NB4 (cell line): ENCODE measurements around the gene PTGIS.

Experiments used
- DNase-seq: peaks from one replicate; pipeline ENCODE4 v3.0.0; 2010; ENCODE audit warnings: low read depth
- H3K4me3 ChIP-seq: one replicate; pipeline ENCODE4 v1.5.1; 2011; ENCODE audit warnings: mild to moderate bottlenecking, low read depth, low read length, moderate library complexity
- MAX ChIP-seq: IDR thresholded peaks from 2 replicates; pipeline ENCODE4 v1.6.1; 2011; ENCODE audit warnings: low read depth, low read length
- MYC ChIP-seq: IDR thresholded peaks from 2 replicates; pipeline ENCODE4 v1.6.1; 2011; ENCODE audit warnings: low read depth, low read length
- POLR2A ChIP-seq: IDR thresholded peaks from 2 replicates; pipeline ENCODE4 v1.6.1; 2011; ENCODE audit warnings: mild to moderate bottlenecking; ENCODE audit not compliant: insufficient read length; ENCODE audit errors: extremely low read depth
- TF ChIP-seq, protein P1 (sequence below): IDR thresholded peaks from one replicate; pipeline ENCODE4 v1.5.1; 2012; ENCODE audit warnings: low read depth, low read length

The PTGIS gene

DNA sequence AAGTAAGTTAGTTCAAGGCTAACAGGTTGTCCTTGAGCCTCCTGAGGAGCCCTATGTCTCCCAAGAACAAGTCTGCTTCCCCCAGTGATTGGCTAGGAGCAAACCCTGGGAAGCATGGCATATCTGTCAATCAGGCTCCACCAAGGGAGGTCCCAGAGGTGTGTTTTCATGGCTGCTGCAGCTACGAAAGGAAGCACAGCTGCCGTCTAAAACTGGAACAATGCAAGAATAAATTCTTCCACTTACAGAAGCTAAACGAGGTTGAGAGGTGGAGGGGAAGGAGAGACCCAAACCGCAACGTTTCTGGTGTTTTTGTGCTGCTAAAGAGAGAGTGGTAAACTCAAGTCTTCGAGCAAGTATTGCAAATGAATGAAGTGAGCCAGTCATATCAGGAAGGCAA, 4.9 kb upstream of the PTGIS start:
- DNase-seq: no peak
- TF ChIP-seq MYC: no peak
- no peak for TF ChIP-seq MAX
- TF ChIP-seq, protein P1, sequence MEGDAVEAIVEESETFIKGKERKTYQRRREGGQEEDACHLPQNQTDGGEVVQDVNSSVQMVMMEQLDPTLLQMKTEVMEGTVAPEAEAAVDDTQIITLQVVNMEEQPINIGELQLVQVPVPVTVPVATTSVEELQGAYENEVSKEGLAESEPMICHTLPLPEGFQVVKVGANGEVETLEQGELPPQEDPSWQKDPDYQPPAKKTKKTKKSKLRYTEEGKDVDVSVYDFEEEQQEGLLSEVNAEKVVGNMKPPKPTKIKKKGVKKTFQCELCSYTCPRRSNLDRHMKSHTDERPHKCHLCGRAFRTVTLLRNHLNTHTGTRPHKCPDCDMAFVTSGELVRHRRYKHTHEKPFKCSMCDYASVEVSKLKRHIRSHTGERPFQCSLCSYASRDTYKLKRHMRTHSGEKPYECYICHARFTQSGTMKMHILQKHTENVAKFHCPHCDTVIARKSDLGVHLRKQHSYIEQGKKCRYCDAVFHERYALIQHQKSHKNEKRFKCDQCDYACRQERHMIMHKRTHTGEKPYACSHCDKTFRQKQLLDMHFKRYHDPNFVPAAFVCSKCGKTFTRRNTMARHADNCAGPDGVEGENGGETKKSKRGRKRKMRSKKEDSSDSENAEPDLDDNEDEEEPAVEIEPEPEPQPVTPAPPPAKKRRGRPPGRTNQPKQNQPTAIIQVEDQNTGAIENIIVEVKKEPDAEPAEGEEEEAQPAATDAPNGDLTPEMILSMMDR: no peak
- no peak for TF ChIP-seq POLR2A

GRCh38 chr20:49571553-49571835, 3.6 kb upstream of the PTGIS start:
- DNase-seq: no peak
- TF ChIP-seq, protein P1: no peak
- TF ChIP-seq MYC: no peak
- no peak for TF ChIP-seq POLR2A
- no peak for TF ChIP-seq MAX
- H3K4me3 ChIP-seq: no peak overlapping the region

More for the DNA sequence above, 4.9 kb upstream of the PTGIS start:
- no peak overlapping the region for H3K4me3 ChIP-seq

DNA sequence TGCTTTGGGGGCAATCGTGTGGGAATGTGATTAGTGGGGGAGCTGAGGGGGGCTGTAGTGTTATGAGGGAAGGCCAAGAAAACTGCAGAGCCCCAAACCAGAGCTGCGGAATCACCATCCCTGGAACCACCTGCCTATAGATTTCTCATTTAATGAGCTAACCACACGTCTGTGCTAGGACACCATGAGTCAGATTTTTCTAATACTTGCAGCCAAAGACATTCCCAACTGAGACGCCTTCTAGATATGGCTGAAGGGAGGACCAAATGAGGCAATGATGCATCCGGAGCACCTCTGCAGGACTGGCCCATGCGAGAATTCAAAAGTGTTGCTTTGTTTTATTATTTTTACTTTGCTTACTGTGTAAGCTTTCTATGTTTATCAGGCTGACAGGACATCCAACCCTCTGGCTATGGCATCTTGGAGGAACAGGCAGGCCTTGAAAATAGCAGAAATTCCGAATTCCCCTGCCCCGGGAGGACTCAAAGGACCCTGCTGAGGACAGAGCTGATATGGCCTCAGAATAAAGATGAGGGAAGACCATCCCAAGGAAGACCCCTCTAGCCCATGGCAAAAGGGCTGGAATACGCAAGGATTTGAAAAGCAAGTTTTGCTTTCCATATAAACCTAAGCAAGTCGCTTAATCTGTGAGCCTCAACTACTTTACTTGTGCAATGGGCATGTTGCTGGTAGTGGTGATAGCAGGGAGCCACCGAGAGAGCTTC, 3.1 kb upstream of the PTGIS start:
- no peak for TF ChIP-seq POLR2A
- TF ChIP-seq, protein P1: no peak
- TF ChIP-seq MYC: no peak
- TF ChIP-seq MAX: no peak
- no peak overlapping the region for H3K4me3 ChIP-seq
- no peak for DNase-seq

- H3K4me3 ChIP-seq: no peak overlapping the region
- DNase-seq: no peak
- TF ChIP-seq MYC: no peak
- TF ChIP-seq, protein P1: no peak
- TF ChIP-seq POLR2A: no peak
- TF ChIP-seq MAX: no peak
Observed at GRCh38 chr20:49570161-49570827, 2.4 kb upstream of the PTGIS start.

- no peak for TF ChIP-seq MYC
- TF ChIP-seq POLR2A: no peak
- TF ChIP-seq, protein P1: no peak
- no peak for TF ChIP-seq MAX
- DNase-seq: no peak
Observed at GRCh38 chr20:49569411-49570115, 1.6 kb upstream of the PTGIS start.

More at GRCh38 chr20:49569411-49570115, 1.6 kb upstream of the PTGIS start:
- H3K4me3 ChIP-seq: no peak overlapping the region
